ENCODE results near the gene SYNC.

- no peak for TF ChIP-seq CTCF (IDR thresholded peaks at IDR 0.05)
- TF ChIP-seq POLR2AphosphoS5 (IDR thresholded peaks at IDR 0.05), result no peak
- no peak for TF ChIP-seq EP300 (IDR thresholded peaks at IDR 0.05)
- no peak for TF ChIP-seq POLR2A (IDR thresholded peaks at IDR 0.05; ENCODE audit: low read depth)
These were observed 65.5 kb downstream of the SYNC start for GRCh38 chr1:32636914-32637645.

All from esophagus muscularis mucosa (tissue), 4 donors.